Forelimb muscle (tissue), 1 donor: ENCODE measurements around the gene MLEC. TPM values are rescaled to one million over a fixed set of nuclear protein-coding genes. Genes with fewer than 3 reads are reported as not detected.
A peak's percentile ranks its signal among the peaks of the same experiment; 100 is the strongest.
"Not testable (repeated sequence)": the region's sequence is repeated elsewhere in the genome, so short reads cannot be mapped to it uniquely, and the experiment has no call there.

Experiments used
- DNase-seq: peaks from one replicate; pipeline ENCODE4 v3.0.0-alpha.2; 2013; ENCODE audit warnings: low read depth
- polyA plus RNA-seq: library from polyadenylated mRNA; unstranded; fragments of 120-200 nt; gene quantifications from one replicate; pipeline ENCODE4 v1.2.1, GENCODE V29; 2013; ENCODE audit not compliant: insufficient read length

Gene MLEC
- polyA plus RNA-seq, 1 donor: 59.2 TPM

GRCh38 chr12:120662879-120663278 is 24.1 kb upstream of the MLEC start:
- DNase-seq: no peak

DNA sequence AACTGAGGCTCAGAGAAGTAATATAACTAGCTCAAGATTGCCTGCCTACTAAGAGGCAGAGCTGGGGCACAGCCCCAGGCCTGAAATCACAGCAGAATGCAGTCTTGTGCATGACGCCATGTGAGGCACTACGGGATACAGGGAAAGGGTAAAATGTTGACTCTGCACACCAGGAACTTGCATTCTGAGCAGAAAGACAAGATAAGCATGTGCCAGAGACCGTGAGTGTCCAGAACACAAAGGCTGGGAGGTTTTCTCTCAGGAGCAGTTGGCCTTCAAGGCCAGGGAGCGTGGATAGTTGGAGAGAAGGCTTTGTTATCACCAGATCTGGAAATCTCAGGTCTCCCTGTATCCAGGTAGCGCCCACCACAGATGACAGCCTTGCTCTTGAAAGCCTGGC is 23.2 kb upstream of the MLEC start:
- DNase-seq: no peak

GRCh38 chr12:120666571-120667390 is 20.2 kb upstream of the MLEC start:
- no peak for DNase-seq

DNA sequence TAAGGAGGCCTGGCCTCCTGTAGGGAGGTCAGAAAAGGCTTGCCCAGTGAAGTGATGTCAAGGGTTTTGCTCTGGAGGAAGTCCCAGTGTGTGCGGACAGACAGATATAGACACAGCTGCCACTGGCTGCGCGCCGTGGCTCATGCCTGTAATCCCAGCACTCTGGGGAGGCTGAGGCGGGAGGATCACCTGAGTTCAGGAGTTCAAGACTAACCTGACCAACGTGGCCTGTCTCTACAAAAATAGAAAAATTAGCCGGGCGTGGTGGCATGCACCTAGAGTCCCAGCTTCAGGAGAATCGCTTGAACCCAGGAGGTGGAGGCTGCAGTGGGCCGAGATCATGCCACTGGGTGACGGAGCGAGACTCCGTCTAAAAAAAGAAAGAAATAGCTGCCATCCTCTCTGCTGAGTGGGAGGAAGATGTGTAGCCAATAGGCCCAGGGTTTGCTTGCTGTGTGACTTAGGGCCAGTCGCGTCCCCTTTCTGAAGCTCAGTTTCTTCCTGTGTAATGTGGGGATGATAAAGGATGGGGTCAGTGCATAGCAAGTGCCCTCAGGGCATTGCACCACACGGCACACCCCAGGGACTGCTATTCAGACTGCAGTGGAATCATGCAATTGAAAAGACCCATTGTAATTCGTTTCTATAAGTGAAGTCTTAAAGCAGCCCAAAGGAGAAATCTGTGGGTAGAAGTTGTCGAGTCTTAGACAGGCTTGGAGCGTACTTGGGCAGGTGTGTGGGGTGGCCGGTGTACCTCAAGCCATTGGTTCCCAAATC is 18.7 kb upstream of the MLEC start:
- no peak for DNase-seq

GRCh38 chr12:120668868-120669840 is 17.8 kb upstream of the MLEC start:
- no peak for DNase-seq

GRCh38 chr12:120670237-120670636 is 16.7 kb upstream of the MLEC start:
- not testable (repeated sequence) for DNase-seq

DNA sequence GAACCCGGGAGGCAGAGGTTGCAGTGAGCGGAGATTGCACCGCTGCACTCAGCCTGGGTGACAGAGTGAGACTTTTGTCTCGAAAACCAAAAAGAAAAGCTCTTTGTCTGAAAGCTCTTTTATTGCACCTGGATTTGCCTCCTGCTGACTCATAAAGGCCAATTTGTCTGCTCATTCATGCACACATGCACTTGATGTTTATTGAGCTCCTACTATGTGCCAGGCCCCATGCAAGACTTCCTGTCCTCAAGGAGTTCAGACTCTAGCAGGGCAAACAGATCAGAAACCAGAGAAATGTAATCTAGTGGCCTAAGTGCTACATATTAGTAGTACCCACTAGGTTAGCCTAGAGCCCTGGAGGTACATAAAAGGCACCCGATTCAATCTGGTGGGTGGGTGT is 16.3 kb upstream of the MLEC start:
- DNase-seq: no peak

GRCh38 chr12:120674097-120674636 is 12.8 kb upstream of the MLEC start:
- no peak for DNase-seq

DNA sequence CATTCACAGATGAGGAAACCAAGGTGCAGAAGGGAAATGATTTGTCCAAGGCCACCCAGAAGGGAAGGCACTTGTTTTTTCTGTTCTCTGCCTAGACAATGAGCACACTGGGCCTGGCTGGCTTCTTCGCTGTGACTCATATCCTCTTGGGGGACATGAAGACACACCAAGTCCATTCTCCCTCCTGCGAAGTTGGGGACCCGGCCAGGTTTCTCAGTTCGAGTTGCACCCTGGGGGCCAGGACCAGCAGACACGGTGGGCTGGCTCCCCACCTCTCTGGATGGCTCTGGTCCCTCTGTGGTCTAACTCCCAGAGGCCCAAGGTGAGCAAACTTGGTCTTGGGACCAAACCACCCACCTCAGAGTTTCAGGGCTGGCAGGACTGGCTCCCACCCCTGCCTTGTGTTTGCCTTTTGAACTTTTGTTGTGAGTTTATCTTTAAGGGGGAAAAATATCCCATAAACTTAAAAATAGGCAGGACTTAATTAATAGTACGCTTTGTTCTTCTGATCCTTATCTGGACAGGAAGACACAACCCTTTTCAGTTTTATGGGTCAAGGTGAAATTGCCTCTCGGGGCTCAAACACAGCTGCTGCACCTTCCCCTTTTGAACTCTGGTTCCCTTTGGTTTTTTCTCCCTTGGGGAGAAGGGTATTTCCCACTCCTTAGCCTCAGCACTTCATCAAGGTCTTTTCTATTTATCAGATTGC is 9.0 kb upstream of the MLEC start:
- no peak for DNase-seq

- no peak for DNase-seq
Observed at GRCh38 chr12:120678572-120678971, 8.4 kb upstream of the MLEC start.

GRCh38 chr12:120680165-120680738 is 6.7 kb upstream of the MLEC start:
- no peak for DNase-seq

DNA sequence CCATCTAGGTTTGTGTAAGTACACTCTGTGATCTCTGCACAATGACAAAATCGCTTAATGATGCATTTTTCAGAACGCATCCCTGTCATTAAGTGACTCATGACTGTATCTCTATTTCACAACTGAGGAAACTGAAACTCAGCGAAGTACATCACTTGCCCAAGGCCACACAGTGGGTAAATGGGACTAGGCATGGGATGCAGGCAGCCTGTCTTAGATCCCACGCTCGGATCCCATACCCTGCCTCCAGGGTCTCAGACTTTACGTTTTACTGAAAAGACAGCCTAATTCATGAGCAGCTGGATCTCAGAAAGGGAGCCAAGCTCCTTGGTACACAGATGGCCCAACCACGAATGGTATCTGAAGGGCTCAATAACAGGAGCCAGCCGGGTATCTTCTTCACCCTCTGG is 2.4 kb upstream of the MLEC start:
- DNase-seq: no peak

DNA sequence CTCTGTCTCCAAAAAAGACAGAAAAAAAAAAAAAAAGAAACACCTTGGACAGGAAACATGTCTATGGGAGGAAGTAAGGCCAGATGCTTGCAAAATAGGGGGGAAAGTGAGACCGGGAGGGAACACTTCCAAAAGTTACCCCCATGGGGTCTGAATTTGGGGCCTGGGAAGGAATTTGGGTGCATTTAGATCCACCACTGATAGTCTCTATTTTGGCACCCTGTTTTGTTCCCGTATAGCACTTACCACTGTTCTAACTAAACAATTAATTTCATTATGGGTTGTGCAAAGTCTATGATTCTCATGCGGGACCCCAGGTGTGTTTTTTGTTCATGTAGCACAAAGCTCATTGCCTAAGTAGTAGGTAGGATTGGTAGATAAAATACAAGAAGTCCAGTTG is 1.4 kb upstream of the MLEC start:
- no peak for DNase-seq

- peak; percentile 83 for DNase-seq
Observed at GRCh38 chr12:120686151-120686689, 729 bp upstream of the MLEC start.

DNA sequence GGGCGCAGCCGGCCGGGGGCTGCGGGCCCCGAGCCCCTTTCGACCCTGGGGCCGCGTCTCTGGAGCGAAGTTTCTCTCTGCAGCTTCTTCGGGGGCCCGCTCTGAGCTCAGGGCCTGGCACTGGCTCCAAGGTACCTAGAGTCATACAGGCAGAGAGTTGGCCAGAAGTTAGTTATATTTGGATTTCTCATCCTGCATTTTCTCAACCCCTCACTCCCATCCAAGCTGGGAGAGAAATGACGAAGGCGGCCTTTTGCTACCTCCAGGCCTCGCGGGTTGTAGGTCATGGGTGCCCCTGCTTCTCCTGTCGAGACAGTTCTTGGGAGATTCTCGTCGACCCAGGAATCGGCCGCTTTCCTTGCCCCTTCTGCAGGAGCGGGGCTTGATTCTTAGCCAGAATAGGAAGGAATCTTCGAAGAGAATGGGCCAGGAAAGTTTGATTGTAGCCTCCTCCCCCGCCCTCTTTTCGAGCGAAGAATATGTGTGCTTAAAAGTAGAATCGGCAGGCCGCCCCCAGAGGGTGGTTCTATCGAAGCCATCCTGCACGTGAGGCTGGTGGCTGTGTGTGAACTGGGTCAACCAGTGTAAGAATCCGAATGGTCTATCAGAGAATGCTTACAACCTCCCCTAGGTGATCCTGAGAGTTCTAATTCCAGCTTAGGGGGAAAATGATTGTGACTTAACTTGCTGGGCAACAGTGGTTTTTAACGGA is 785 bp downstream of the MLEC start:
- DNase-seq: no peak

DNA sequence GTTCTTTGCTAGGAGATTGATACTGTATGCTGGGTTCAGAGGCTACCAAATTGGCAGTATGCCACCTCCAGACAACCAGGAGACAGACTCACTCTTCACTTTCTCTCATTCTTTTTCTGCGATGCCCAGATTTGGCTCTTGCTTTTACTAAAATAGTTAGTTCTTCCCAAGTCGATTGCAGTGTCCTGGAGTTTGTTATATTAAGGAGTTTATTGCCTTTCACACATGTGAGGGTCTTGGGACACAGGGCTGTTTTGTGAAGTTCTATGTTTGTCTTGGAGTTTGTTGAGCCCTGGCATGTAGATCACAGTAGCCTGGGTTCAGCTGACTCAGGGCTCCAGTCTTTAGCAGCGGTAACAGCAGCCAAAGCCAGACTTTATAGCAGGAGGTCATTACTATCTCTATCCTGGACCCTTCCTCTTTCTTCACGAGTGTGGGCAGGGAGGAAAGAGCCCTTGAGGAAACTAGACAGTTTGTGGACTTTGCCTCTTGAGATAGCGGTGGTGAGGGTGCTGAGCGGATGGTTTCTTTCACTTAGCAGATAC is 1.6 kb downstream of the MLEC start:
- DNase-seq: no peak

DNA sequence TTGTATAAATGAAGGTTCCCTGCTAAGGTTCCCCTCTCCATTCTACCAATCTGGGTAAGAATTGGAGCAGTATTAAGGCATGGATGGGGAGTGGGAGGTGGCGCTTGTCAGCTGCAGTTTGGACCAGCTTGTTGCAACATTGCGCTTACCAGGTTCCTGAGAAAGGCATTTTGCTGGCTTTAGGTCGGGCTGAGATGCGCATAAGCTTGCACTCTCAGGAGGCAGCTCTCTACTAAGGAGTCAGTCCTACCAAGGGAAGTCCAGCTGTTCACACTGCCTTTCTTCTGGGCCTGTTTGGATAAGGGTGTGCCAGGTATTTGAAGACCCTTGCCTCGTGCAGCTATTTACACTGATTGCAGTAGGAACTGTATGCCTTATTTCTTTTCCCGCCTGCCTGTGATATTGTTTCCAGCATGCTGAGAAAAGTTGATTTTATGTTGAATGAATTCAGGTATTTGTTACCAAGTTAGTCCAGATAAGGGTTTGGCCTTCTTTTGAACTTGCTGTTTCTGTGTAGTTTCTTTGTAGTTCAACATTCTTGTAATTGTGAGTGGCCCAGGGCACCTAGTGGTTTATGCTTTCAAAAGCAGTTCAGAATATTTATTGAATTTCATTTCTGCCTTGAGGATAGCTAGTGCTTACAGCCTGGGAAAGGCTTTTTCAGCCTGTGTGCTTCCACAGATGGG is 2.6 kb downstream of the MLEC start:
- DNase-seq: no peak

- no peak for DNase-seq
Observed at GRCh38 chr12:120690083-120690450, 3.1 kb downstream of the MLEC start.

DNA sequence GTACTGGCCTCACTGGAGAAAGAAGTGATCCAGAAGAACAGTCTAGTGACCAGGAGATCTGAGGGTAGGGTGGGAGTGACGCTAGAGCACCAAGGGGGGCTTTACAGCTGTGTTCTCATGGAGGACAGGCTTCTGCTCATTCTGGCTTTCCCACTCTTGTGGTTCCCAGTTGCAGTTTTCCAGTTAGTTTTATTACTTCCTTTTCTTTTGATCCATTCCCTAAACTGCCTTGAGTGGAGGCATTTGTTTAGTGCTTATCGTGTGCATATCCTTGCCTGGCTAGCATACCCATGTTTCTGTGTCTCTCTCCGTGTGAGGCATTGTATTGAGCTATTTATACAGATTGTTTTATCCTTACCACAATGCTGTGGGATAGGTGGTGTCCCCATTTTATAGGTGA is 4.0 kb downstream of the MLEC start:
- no peak for DNase-seq
